HS-27A (cell line): ENCODE data around the gene PDIK1L.
"Not testable (repeated sequence)": the region's sequence is repeated elsewhere in the genome, so short reads cannot be mapped to it uniquely, and the experiment has no call there.

Source experiments
- DNase-seq: peaks from one replicate; pipeline ENCODE4 v3.0.0-alpha.2; 2012; ENCODE audit warnings: low read depth, missing footprints

Gene PDIK1L

DNA sequence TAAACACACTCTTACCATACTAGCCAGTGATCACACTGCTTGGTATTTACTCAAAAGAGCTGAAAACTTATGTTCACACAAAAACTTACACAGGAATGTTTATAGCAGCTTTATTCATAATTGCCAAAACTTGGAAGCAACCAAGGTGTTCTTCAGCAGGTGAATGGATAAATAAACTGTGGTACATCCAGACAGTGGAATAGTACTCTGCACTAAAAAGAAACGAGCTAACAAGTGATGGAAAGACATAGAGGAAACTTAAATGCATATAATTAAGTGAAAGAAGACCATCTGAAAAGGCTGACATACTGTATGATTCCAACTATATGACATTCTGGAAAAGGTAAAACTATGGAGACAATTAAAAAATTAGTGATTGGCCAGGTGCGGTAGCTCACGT is 20.7 kb upstream of the PDIK1L start:
- DNase-seq: no peak

DNA sequence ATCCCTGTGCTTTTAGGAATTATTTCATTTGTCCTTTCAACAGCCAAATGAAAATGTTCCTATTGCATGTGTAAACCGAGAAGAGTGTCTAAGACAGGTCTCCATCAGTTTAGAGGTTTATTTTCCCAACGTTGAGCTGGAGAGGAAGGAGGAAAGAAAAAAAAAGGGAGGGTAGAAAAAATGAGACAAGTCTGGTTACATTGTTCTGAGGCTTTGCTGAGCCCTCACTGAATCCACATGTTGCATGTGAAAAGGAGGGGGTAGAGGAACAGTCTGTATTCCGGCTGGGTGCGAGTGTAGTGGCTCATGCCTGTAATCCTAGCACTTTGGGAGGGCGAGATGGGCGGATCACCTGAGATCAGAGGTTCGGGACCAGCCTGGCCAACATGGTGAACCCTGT is 19.2 kb upstream of the PDIK1L start:
- DNase-seq: no peak

DNA sequence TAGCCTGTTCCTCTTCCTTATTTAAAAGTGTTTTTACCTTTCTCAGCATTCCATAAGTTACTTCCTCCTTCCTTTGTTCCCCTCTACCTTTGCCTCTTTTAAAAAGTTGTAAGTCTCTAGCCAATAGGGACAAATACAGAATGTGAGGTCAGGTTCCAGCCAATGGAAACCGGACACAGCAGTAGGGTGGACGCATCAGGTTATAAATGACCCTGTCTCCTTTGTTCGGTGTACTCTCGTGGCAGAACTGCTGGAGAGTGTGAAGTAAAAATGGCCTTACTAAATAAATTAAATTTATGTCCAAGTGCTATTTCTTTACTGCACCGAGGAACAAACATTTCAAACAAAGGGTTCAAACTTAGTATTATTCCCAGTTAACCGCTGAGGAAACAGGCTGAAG is 18.1 kb upstream of the PDIK1L start:
- DNase-seq: not testable (repeated sequence)

DNA sequence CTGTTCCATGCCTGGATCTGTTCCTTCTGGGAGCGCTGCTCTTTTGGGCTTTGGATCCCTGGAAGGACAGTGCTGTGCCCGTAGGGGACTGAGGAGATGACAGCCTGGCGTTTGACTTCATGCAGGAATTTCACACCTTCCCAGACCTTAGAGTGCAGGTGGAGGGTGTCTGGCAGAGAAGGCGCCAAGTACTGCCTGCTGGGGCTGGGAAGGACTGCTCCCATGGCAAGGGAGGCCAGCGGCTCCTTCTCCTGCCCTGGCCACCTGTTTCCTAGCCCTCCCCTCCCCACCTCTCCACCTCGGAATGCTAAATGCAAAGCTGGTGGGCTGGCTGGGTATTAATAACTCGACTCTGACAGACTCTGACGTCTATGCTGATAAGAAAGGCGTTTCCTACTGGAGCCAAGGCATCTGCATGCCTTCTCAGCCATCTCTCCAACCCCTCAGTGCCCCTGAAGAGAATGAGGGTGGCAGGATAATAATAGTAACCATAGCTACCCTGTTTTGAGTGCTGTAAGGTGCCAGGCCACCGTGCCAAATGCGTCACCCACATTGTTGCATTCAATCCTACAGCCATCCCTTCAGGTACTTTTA is 17.5 kb upstream of the PDIK1L start:
- no peak for DNase-seq

DNA sequence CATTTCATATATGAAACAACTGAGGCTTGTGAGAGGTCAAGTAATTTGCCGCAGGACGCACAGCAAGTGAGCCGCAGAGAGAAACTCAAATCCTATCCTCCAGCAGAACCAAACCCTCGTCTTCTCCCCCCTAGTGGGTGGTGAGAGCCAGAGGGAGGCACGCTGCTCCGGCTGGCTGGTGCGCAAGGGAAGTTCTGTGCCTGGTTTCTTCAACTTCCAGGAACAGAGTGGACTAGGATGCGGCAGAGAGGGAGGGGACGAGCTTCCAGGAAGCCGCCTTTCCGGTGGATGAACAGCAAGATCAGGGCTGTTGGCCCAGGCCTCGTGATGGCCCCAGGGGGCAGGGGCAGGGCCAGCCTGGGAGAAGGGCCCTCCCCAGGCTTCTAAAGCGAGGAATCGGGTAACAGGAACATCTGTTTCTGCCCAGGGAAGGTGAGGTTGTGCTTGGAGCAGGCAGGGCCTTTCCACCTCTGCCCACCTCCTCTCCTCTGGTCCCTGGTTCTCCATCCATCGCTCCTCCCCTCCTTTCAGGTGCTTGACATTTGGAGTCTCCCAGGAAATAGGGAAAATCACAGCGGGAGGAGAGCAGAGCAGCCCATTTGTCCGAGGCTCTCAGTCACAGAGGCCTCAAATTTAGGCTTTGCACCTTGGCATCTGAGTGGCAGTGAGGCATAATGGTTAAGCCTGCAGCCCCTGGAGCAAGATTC is 16.8 kb upstream of the PDIK1L start:
- DNase-seq: no peak

DNA sequence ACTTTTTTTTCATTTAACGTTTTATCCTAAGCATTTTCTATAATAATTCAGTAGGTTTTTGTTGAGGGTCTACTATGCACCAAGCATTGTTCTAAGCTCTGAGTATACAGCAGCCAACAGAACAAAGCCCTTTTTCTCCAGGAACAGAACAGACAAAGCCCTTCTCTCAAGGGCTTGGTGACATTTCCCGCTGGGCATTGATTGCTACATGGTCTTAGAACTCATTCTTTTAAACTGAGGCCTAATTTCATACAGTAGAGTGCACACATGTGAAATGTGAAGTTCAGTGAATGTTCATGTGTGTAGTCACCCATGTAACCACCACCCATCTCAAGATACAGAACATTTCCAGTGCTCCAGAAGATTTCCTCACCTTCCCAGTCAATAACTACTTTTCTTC is 15.2 kb upstream of the PDIK1L start:
- no peak for DNase-seq

DNA sequence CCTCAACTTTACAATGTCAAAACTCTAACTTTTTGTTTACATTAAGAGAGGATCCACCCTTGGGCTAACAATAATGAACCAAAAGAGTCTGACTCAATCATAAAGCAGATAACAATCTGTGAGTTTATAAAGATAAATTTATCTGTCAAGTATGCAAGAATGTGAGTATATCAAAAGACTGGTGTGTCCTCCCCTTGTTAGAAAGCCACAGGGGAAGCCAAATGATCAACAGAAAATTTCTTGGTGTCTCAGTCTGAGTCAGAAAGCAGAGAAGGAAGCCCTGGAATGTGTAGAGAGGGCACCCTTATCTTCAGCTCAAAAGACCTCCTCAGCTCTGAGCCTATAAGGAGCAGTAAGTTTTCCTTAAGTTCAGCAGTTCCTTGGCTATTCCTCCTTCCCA is 13.9 kb upstream of the PDIK1L start:
- no peak for DNase-seq

DNA sequence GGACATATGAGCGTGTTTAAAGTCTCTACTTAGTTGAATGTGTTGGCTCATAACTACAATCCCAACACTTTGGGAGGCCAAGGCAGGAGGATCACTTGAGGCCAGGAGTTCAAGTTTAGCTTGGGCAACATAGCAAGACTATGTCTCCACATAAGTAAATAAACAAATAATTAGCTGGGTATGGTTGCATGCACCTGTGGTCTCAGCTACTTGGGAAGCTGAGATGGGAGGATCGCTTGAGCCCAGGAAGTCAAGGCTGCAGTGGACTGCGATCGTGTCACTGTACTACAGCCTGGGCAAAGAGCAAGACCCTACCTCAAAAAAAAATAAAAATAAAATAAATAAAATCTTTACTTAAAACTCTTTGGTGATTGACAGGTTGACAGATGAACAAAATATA is 13.0 kb upstream of the PDIK1L start:
- no peak for DNase-seq

DNA sequence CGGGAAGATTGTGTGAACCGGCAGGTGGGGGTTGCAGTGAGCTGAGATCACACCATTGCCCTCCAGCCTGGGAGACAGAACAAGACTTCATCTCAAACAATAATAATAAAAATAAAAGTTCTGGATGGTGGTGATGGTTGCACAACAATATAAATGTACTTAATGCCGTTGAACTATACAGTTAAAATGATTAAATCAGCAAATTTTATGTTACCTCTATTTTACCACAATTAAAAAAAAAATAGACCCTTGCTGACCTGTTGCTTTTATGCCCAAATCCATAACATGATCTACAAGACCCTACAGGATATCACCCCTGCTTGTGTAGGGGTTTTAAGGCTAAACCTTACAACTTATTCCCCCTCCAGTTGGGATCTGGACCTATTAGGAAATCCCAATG is 11.8 kb upstream of the PDIK1L start:
- DNase-seq: no peak

DNA sequence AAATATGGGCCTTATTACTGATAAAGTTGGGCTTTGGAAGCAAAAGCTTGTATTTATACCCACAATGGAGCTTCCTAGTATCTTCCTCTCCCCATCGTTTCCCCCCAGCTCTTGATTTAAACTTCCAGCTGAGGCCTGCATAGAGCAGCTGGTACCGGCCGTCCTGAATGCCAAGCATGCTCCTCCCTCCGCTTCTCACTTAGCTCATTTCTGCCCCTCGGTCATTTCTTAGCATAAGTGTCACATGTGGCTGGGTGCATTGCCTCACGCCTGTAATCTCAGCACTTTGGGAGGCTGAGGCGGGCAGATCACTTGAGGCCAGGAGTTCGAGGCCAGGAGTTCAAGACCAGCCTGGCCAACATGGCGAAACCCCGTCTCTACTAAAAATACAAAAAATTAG is 11.4 kb upstream of the PDIK1L start:
- not testable (repeated sequence) for DNase-seq

DNA sequence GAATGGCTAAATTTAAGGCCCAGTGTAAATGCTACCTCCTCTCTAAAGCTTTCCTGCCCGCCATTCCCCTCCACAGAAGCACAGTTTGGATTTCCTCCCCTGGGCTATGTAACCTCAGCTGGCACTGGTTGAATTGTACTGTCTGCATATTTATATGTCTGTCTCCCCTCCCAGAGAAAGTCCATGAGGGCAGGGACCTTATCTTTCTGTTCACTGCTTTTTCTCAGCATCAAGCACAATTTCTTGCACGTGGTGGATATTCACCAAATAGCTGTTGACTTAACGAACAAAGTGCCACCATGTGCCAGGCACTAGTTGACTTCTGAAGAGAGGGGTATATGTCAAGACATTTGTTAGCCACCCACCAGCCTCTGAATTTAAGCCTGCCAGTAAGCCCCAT is 9.5 kb upstream of the PDIK1L start:
- no peak for DNase-seq

DNA sequence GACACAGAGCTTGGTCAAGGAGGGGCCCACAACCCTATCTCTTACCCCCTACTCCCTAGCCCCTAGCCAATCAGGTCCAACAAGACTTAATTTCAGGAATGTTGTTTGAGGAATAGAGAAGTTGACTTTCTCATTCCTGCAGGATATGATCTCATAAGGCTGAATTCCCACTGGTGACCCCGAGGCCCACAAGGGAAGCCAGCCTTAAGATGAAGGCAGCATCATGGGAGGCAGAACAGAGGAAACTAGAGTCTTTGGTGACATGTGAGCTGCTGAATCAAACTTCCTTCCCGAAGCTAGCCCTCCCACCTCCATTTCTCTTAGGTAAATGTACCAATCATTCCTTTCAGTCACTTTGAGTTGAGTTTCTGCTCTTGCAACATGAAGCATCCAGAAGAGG is 9.1 kb upstream of the PDIK1L start:
- no peak for DNase-seq

DNA sequence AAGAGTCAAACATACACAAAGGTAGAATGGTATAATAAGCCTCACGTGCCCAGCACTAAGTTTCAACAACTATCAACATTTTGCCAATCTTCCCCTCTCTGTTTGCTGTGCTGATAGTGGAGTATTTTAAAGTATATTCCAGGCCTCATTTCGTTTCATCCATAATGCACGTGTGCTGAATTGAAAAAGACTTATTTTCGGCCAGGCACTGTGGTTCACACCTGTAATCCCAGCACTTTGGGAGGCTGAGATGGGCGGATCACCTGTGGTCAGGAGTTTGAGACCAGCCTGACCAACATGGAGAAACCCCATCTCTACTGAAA is 6.4 kb upstream of the PDIK1L start:
- not testable (repeated sequence) for DNase-seq

DNA sequence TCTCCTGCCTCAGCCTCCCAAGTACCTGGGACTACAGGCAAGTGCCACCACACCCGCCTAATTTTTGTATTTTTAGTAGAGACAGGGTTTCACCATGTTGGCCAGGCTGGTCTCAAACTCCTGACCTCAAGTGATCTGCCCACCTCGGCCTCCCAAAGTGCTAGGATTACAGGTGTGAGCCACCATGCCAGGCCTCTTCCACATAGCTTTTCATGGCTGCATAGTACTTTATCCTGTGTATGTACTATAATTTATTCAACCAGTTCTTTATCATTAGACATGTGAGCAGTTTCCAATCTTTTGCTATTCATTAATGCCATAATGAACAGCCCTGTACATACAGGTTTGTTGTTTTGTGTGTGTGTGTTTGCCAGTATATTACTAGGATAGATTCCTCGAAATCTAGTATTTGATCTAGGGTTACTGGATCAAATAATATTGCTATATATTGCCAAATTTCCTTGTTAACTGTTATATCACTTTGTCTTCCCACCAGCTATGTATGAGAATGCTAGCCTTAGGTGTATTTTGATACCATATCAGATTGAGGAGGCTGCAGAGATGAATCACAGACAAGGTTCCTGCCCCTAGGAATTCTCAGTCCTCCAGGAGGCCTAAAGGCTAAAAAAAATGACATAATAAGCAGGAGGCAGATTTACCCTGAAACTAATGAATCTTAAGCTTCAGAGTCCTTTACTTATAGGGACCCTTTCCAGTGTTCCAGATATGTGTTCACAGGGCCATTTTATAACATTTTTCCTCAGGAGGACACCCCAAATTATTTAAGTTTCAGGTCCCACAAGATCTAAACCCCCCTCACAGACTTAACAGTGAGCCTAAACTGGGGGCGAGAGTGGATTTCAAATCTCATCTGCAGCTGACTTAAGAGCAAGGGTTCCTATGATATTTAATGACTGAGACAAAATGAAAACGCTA is 2.1 kb upstream of the PDIK1L start:
- DNase-seq: no peak

DNA sequence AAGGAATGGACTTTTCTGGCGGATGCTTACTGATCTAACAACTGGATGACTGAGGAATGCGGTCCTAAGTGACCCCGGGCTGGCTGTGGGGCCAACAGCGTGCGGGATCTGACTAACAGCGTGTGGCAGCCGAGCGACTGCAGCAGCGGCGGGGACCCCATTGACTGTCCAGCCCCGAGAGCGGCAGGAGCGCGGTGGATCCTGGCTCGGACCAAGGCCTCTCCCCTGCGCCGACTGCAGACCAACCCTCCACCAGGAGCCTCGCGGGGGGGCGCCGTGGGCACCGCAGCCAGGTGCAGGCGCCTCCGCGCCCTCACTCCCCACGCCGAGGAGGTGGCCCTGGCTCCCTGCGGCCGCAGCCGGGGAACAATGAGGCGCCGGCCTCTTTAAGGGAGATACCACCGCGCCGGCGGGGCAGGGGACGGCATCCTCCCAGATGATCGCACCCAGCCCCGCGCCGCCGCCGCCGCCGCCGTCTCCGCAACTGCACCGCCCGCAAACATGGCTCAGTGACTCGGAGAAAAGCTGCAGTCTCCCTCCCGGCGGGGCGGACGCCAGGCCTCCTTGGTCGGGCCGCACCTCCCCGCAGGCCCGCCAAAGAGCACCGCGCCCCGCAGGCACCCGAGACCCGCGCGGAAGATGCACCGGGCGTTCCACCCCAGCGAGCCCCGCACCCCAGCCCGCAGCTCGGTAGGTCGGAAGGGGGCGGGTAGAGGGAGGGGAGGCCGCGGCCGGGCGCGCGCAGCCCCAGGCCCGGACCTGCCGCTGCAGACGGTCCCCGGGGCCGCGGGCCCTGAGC is 694 bp upstream of the PDIK1L start:
- no peak for DNase-seq

DNA sequence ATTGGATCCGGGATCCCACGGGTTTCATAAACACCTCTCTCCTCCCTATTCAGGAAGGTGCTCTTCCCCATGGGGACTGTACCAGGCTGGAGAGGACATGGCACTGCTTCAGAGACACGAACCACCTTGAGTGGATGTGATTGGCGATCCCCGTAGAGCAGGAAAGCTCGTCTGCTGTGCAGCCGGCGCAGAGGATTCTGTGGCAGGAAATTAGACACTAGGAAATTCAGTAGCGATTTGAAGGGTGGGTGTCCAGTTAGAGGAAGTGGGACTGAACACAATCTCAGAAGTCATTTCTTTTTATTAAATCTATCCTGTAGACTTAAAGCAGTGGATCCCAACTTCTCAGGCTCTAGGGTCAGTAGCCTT is 767 bp downstream of the PDIK1L start:
- no peak for DNase-seq

DNA sequence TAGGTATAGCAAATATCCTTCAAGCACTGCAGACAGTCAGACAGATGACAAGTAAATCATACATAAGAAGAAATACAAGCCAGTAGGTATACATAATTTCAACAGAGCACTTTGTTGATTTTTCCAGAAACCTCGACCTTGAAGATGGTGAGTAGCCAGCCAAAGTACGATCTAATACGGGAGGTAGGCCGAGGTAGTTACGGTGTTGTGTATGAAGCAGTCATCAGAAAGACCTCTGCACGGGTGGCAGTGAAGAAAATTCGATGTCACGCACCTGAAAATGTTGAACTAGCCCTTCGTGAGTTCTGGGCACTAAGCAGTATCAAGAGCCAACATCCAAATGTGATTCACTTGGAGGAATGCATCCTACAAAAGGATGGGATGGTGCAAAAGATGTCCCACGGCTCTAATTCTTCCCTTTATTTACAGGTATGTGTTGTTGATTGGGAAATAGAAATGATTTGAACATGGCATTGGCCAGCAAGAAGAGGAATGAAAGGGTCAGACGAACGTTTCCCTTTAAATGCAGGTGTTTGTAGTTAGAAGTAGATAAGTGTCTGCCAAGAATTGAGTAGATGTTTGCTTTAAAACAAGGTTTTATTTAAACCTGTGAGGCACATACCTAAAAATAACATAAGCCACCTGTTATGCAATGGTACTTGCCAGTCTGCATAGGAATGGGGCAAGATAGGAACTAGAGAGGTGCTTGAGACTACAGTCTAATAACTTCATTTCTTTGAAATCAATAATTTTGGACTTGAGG is 2.7 kb downstream of the PDIK1L start:
- no peak for DNase-seq

DNA sequence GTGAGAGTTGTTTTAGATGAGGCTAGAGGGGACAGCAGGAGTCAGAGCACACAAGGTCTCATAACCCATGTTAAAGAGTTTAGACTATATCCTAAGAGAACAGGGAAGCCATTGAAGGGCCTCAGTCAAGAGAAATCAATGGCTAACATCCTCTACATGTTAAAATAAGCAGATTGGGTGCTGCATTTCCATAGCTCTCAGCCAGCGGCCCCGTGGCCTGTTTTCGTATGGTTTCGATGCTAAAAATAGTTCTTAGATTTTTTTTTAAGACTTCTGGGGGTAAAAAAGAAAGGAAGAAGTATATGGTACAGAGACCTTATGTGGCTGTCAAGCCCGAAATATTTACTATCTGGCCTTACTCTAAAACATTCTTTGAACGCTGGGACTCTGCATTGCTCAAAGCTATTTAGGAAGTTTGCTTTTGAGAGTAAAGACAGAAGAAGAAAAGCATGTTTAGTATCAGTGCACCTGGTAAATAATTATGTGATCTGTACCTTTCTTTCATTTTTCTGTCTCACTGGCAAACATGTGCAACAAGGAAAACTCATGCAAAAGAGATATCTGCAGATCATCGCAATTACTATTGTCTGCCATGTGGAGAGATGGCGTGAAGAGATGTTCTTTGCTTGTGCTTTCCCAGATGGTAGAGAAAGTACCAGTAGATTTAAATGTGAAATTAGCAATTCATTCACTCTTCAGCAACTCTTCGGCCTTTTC is 8.4 kb downstream of the PDIK1L start:
- DNase-seq: no peak

DNA sequence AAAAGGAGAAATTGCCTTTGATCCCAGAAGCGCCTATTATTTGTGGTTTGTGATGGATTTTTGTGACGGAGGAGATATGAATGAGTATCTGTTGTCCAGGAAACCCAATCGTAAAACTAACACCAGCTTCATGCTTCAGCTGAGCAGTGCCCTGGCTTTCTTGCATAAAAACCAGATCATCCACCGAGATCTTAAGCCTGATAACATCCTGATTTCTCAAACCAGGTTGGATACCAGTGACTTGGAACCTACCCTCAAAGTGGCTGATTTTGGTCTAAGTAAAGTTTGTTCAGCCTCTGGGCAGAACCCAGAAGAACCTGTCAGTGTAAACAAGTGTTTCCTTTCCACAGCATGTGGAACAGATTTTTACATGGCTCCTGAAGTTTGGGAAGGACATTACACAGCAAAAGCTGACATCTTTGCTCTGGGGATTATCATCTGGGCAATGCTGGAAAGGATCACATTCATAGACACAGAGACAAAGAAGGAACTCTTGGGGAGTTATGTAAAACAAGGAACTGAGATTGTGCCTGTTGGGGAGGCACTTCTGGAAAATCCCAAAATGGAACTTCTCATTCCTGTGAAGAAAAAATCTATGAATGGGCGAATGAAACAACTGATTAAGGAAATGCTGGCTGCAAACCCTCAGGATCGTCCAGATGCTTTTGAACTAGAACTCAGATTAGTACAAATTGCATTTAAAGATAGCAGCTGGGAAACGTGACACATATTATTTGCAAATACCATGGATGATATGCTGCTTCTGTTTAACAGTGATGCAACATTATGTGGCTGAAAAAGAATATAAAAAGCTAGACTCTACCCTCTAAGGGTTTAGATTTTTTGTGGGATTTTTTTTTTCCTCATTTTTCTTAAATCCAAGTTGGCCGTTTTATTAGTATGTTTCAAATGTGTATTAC is 10.5 kb downstream of the PDIK1L start:
- no peak for DNase-seq
